Measurements from ENCODE around the gene UBL3.

The UBL3 gene

DNA sequence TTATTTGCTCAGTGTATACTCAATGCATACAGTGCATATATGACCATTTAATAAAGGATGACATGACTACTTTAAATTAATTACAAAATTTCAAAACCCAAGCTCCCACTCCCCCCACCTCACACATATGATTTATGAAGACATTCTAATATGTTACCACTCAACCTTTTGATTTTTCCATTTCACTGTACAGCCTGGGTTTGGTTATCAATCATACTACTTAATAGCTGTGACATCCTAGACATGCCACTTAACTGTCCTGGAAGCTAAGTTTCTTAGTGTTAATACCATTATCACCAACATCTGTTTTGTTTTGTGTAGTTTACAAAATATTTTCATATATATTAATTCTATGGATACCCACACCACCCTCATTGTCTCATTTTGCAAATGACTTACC, 42.2 kb downstream of the UBL3 start:
- DNase-seq = no peak

DNA sequence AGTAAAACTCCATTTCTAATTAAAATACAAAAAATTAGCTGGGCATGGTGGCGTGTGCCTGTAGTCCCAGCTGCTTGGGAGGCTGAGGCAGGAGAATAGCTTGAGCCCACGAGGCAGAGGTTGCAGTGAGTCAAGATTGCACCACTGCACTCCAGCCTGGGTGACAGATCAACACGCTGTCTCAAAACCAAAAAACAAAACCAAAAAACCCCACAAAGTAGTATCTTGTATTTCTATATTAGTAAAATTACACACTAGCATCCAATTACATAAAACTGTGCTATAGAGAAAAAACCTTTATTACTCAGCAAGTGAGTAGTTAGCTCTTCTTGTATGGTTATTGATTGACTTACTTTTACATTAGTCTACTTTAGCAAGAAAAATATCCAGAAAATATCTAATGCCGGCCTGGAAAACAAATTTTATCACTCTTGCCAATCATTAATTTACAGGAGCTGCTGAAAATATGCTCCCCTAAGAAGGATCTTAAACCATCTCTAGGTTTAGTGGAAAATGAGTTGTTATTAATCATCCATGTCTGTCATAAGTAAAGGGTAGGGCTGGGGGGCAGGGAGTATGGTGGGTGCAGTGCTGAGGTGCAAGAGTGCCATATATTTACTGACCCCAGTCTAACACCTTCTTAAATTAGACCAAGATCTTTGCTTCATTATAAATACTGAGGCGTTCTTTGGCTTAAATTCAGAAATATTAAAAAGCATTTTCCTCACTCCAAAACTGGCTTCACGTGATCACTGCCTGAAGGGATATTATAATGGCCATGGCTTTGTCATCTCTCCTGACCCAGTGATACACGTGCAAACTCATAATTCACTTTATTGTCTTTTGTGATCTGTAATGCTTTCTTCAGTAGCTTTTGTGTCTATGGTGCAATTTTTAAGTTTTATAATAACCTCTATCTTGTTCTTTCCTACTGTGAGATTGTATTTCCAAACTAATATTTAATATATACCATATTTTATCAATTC, 44.1 kb downstream of the UBL3 start:
- no peak for DNase-seq

DNA sequence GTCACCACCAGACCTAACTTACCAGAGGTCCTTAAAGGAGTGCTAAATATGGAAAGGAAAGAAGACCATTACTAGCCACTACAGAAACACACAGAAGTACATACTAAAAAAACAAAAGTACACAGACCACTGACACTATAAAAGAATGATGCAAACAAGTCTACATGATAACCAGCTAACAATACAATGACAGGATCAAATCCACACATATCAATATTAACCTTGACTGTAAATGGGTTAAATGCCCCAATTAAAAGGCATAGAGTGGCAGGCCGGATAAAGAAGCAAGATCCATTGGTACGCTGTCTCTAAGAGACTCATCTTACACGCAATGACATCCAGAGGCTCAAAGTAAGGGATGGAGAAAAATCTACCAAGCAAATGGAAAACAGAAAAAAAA, 47.2 kb downstream of the UBL3 start:
- no peak for DNase-seq

DNA sequence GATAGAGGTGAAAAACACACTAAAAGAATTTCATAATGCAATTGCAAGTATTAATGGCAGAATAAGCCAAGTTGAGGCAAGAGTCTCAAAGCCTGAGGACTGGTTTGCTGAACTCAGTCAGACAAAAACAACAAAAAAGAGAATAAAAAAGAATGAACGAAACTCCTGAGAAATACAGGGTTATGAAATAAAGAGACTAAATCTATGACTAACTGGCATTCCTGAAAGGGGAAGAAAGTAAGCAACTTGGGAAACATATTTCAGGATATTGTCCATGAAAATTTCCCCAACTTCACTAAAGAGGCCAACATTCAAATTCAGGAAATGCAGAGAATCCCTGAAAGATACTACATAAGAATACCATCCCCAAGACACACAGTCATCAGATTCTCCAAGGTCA, 47.8 kb downstream of the UBL3 start:
- DNase-seq = no peak

DNA sequence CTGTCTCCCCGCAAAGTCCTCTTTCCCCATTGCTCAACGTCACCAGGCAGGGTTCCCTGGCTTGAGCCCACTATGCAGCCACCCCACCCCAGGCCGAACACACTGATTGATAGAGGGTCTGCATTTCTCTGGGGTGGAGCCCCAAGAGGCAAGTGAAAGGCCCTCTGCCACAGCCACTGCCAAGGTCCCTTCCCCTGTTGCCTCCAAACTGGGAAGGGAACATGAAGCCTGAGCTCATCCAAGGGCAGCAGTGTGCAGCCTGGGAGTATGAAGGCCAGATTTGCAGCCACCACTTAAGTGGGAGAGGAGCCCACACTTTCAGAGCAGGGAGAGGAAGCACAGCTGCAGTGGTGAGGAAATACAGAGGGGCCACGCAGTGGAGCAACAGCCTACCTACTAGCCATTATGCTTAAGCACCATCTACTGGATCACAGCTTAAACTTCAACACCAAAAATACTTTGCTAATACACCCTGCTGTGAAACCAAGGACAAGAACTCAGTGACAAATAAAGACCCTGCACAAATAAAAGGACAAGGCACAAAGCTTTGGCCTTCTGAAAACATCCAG, 48.6 kb downstream of the UBL3 start:
- DNase-seq = no peak

DNA sequence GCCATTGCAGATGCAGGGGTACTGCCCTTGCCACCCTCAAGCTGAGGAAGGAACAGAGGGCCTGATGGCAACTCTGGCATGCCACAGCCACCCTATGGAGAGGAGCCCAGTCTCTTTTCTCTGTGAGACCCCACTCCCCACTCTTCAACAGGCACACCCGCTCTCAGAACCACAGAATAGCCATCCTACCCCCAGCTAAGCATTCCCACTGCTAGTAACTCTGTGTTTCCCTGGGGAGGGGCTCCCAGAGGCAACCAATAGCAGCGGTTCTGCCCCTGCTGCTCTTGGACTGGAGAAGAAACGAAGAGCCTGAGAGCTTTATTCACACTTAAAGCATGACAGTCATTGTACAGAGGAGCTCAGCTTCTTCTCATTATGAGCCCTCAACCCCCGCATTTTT, 49.3 kb downstream of the UBL3 start:
- no peak for DNase-seq

DNA sequence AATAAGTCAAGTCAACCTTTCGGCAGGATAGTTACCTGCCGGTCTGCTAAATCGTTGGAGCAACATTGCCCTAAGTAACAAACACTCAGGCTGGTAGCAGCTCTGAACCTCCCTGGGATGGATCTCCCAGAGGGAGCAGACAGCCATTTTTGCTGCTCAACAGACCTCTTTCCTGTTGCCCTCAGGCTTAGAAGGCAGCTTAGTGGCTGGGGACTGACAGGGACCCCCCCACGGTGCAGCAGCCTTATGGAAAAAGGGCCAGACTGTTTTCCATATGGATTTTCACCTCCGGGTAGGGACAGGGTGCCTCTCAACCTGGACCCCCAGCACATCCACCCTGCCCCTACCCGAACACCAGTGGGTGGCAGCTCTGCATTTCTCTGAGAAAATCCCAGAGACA, 49.7 kb downstream of the UBL3 start:
- DNase-seq = no peak

DNA sequence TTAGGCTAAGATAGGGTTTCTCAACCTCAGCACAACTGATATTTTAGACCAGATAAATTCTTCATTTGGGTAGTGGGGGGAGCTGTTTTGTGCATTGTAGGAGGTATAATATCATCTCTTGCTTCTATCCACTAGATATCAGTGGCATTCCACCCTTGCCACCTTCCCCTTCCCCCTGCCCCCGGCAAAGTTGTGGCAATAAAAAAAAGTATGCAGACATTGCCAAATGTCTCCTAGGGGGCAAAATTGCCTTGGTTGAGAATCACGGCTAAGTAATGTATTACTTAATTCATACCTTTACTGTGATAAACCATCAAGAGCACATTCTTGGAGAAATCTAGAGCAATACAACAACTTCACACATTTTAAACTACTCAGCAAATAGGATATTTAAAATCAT, 51.4 kb downstream of the UBL3 start:
- DNase-seq = no peak

DNA sequence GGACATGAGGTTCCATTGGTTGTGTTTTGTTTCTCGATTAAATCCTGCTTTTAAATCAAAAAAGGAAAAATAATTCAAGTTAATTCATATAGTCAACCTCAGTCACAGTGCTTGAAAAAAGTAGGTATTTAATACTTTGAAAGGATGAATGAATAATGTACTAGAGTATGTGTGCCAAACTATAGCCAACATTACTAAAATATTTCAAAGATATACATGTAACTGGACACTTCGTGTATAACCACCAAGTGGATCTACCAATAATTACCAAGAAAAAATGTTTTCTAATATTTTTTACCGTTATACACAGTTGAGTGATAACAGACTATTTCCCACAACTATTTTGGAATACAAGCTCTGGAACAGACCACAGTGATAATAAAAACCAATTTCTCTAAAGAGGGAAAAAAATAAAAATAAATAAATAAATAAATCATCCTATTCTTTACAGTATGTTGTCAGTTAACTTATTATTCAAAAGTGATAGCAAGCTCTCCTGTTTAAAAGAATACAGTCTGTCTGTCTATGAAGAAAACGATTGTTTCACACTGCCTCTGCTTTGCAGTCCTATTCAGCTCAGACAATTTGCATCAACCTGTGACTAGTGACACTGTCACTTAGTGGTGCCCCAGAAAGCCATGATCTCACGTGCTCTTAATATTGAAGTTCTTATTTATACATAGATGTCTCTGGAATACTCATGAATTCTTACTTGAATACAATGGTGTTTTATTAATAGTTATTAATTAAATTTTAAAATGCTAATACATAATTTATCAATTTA, 58.2 kb downstream of the UBL3 start:
- no peak for DNase-seq

DNA sequence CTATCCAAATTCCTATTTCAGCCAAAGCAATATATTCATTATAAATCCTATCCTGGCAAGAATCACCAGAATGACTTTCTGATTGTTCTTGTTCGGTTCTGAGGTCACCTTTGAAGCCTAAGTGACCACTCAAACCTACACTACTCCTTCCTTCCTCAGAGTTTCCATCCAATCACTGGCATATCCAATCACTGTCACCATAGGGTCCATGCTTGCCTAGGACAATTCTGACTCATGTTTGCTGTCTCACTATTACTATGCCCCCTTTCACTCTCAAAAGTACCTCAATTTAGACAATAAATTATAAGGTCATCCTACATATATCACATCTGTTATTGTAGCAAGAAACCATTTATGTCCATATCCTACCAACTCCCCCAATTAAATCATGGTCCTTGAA, 58.9 kb downstream of the UBL3 start:
- DNase-seq = no peak

DNA sequence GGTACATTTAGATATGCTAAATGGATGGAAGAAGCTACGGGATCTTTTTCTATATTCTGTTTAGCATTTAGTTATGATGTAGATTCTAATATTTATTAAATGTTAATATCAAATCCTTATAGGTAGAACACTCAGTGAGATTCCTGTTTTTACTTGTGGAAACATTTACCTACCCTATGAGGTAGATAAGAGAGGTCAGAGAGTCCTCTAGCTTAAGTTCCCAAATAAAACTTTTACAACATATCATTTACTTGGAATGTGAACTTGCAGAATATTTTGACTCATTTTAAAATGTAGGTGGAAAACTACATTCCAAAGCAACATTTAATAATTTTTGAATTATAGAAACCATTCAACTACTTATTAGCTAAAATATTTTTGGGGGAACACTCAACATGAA, 63.7 kb downstream of the UBL3 start:
- DNase-seq = no peak

DNA sequence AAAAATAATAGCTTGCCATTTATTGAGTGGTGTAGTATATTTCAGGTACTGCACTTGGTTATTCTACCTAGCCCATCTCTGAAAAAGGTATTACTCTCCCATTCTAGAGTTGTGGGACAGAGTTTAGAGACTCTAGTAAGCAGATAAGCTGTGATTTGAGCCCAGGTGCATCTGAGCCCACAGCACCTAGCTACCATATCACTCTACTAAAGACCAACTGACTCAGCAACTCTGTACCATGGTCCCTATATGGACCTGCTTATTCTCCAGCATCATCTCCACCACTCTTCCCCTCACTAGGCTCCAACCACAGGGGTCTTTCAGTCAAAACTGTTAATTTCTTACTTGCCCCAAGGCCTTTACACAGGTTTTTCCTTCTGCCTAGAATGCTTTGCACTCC, 64.4 kb downstream of the UBL3 start:
- DNase-seq = no peak

DNA sequence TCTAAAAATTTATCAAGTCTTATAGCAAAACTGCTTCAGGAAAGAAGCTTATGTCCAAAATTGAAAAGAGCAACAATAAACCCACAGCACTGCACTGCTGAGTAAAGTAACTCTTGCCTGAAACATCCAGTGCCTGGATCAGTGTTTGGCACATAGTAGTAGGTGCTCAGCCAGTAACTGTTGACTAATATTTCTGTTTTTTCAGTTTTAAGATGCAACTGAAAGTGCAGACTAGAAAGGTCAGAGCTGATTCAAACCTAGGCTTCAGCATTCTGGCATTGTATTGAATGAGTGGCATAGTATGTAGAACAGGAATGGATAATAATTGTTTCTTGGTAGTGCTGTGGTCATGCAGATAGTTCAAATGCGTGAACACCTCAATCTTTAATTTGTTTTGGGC, 67.6 kb downstream of the UBL3 start:
- no peak for DNase-seq

DNA sequence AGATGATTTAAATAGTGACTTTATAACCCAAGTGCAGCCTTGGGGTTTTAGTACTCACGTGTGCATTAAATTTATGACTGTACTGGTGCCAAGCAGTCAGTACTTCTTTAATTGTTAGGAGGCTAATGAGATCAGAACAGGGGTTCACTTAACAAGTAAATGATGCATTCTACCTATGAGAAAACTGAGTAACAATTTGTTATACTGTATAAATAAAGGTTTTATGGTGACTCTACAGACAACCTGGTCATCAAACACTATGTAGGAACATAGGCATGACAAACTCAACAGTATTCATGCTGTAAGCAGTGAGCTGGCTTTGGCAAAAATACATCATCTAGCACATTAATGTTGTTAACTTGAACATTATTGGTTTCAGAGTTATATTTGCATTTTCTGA, 75.6 kb downstream of the UBL3 start:
- DNase-seq = no peak

DNA sequence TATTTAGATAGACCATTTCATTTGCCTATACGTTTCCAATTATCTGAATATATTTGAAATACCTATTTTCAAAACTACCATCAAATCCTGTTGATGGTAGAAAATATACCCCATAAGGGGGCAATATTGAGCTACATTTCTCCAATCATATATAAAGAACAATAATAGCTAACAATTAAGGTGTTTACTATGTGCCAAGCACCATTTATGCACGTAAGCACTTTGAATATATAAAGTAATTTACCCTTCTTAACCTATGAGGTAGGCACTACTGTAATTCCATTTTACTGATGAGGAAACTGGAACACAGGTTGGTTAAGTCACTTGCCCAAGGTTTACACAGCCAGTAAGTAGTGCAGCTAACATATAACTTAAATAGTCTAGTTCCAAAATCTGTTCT, 79.2 kb downstream of the UBL3 start:
- no peak for DNase-seq

DNA sequence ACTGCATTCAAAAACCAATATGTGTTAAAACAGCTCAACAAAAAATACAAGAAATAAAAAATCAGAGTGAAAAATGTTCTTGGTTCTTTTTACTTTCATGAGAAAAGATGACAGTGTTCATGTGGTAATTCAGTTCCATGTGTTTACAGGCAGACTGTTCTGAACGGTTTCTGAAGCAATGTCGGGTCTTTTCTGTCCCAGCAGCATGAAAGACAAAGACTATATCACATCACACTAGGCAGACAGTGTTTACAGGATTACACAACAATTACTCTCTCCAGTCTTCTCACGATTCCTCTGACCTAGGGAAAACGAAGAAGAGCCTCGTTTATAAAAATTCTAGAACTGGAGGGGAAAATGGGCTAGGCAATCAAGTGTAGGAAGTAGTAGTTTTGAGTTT, 83.4 kb downstream of the UBL3 start:
- no peak for DNase-seq

DNA sequence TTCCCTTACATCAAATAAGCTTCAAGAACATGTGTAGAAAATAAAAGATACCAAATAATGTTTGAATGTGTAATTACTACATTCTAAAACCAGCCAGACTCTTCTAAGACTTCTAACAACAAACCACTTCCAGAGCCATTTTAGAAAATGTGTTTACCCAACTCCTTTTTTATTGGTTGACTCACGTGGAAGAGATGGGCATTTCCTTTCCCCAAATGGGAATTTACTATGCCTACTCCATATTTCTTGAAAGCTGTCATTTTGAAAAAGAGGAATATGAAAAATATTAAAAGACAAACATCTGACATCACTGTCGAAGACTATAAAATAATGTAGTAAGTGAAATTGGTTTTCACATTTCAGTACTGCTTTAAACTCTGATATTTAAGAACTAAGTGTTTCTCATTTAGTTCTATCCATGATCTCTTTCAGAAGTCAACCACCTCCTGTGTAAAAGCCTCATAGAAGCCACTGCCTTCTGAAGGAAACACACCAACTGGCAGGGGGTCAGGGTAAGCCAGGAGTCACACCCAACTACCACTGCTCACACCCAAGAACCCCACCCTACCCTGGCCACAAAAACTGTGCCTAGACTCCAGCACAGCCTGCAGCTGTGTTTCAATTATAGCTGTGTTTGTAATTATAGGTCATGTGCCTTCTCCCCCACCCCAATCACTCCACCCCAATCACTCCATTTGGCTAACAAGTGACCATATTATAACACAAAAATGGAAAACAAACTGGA, 86.8 kb downstream of the UBL3 start:
- DNase-seq = no peak

DNA sequence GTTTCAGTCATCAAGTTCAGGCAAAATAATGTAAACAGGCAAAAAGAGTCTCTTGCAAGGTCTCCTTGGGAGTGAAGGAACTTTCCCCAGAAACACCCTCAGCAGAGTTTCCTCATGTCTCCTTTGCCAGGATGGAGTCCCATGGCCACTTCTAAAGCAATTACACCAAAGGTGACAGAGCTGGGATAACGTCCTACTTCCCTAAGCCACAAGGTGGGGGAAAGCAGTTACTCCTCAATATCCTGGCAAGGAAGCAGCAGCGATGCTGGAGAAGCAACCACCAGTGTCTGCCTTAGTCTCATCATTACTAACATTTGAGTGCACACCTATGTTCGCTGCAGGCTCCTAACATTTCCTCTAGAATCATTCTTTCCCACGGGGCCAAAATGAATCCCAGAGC, 88.6 kb downstream of the UBL3 start:
- DNase-seq = no peak

DNA sequence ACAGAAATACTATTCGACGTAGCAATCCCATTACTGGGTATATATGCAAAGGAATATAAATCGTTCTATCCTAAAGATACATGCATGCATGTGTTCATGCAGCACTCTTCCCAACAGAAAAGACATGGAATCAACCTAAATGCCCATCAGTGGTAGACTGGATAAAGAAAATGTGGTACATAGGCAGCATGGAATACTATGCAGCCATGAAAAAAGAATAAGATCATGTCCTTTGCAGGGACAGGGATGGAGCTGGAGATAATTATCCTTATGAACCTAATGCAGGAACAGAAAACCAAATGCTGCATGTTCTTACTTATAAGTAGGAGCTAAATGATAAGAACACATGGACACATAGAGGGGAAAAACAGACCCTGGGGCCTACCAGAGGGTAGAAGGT, 89.3 kb downstream of the UBL3 start:
- no peak for DNase-seq

DNA sequence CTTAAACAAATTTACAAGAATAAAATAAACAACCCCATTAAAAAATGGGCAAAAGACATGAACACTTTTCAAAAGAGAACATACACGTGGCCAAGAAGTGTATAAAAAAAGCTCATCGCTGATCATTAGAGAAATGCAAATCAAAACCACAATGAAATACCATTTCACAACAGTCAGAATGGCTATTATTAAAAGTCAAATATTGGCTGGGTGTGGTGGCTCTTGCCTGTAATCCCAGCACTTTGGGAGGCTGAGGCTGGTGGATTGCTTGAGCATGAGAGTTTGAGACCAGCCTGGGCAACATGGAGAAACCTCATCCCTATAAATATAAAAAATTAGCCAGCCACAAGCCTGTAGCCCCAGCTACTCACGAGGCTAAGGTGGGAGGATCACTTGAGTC, 89.9 kb downstream of the UBL3 start:
- no peak for DNase-seq

DNA sequence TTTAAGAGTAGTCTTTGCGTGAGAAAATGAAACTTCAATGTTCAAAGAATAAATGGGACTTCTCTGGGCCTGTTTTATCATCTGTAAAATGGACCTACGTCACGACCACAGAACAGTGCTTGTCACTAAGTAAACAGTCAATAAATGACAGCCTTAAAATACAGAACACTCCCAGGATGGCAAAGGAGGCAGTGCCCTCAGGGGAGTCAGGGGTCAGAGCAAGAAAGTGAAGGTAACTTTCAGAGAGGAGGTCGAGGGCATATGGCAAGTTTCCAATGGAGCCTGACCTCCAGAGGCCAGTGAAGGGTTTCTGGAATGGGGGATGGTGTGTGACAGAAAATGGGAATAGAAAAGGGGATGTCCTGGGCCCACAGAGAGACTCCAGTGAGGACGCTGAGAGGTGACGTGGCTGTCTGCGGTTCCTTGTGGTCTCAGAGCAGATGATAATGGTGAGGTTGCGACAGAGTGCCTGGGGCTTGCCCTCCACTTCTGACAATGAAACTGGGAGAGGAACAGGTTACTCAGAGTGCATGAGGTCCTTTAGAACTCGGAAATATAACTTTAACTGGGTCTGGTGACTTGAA, 91.8 kb downstream of the UBL3 start:
- peak; percentile 48 for DNase-seq

DNA sequence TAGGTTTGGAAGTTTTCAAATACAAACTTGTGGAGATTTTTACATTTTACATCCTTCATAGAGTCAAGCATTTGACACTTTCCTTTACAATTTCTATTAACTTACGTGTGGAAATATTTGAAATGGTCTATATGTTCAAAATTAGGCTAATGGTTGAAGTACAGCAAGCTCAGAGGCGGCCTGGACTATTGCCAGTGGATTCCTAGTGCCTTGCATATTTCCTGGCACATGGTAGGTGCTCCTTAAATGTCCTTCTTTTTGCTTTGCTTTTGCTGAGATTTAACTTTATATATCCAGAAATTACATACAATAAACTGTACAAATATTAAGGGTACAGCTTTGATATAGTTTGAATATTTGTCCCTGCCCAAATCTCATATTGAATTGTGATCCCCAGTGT, 93.9 kb downstream of the UBL3 start:
- no peak for DNase-seq

DNA sequence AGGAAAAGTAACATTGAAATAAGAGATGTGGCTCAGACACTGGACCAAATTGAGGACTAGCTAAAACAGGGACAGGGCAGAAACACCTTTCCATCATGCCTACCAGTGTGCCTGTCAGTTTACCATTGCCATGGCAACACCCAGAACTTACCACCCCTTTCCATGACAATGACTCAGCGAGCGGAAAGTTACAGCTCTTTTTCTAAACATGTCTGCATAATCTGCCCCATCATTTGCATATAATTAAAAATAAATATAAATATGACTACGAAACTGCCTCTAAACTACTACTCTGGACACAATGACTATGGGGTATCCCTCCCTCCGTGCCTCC, 96.0 kb downstream of the UBL3 start:
- no peak for DNase-seq

All from activated CD4-positive, alpha-beta T cell treated with anti-CD3 and anti-CD28 coated beads, Interleukin-2, amount 50 U/mL, for 1 hour (primary cell).